Ectodermal cell (in vitro differentiated cells): ENCODE measurements around the gene NOL11.

ENCODE experiments used
- H3K27ac ChIP-seq: 2 replicates; pipeline ENCODE4 v1.7.0; 2013; ENCODE audit warnings: mild to moderate bottlenecking, low read depth, low read length; ENCODE audit not compliant: insufficient read depth, poor library complexity, severe bottlenecking
- H3K27me3 ChIP-seq: 2 replicates; pipeline ENCODE4 v1.7.0; 2013; ENCODE audit warnings: mild to moderate bottlenecking, low read length; ENCODE audit not compliant: insufficient read depth, control insufficient read depth, poor library complexity, severe bottlenecking
- H3K36me3 ChIP-seq: one replicate; pipeline ENCODE4 v1.7.0; 2013; ENCODE audit warnings: low read length; ENCODE audit not compliant: control insufficient read depth, insufficient read depth
- H3K4me1 ChIP-seq: one replicate; pipeline ENCODE4 v1.7.0; 2013; ENCODE audit warnings: low read length; ENCODE audit not compliant: control insufficient read depth, insufficient read depth
- H3K4me3 ChIP-seq: 2 replicates; pipeline ENCODE4 v1.7.0; 2013; ENCODE audit warnings: low read depth, low read length, control low read depth; ENCODE audit not compliant: insufficient read depth
- H3K9me3 ChIP-seq: 2 replicates; pipeline ENCODE4 v1.7.0; 2013; ENCODE audit warnings: mild to moderate bottlenecking, low read length, moderate library complexity; ENCODE audit not compliant: control insufficient read depth
- WGBS, 2 experiments: methylation state at CpG; one replicate each; pipeline ENCODE4 v1.1.7; 2013; ENCODE audit warnings: missing lambda C conversion rate in 2 of 2; 5-methylcytosine and 5-hydroxymethylcytosine counted together

NOL11 gene

GRCh38 chr17:67772679-67773078, 54.9 kb downstream of the NOL11 start:
- Histone ChIP-seq H3K27ac (no peak overlapping the region), H3K4me3 (no peak overlapping the region), H3K9me3 (no peaks in the 10 kb centered on the region), H3K27me3 (no peaks in the 10 kb centered on the region), H3K36me3 (no peaks in the 10 kb centered on the region), H3K4me1 (no peaks in the 10 kb centered on the region)
- WGBS, 2 experiments, result 94 to 95% methylated on average over 7 of the region's 7 CpGs

- no peaks in the 10 kb centered on the region for H3K27me3 ChIP-seq
- WGBS, 2 experiments, result 87 to 89% methylated on average over 7 of the region's 7 CpGs
- H3K36me3 ChIP-seq, result no peaks in the 10 kb centered on the region
- no peak overlapping the region for H3K27ac ChIP-seq
- no peaks in the 10 kb centered on the region for H3K9me3 ChIP-seq
- no peaks in the 10 kb centered on the region for H3K4me1 ChIP-seq
- H3K4me3 ChIP-seq, result no peak overlapping the region
Observed at GRCh38 chr17:67773246-67773645, 55.5 kb downstream of the NOL11 start.

- no peak overlapping the region for H3K27ac ChIP-seq
- 45 to 47% methylated on average over 13 of the region's 13 CpGs for WGBS, 2 experiments
- H3K4me3 ChIP-seq, result no peak overlapping the region
- H3K4me1 ChIP-seq, result no peaks in the 10 kb centered on the region
- H3K9me3 ChIP-seq, result no peaks in the 10 kb centered on the region
- no peaks in the 10 kb centered on the region for H3K27me3 ChIP-seq
- H3K36me3 ChIP-seq, result no peaks in the 10 kb centered on the region
Observed at GRCh38 chr17:67779098-67779672, 61.4 kb downstream of the NOL11 start.

GRCh38 chr17:67784364-67785121, 66.8 kb downstream of the NOL11 start:
- WGBS, 2 experiments, result 92 to 93% methylated on average over 10 of the region's 10 CpGs
- H3K27me3 ChIP-seq, result no peaks in the 10 kb centered on the region
- no peaks in the 10 kb centered on the region for H3K9me3 ChIP-seq
- no peaks in the 10 kb centered on the region for H3K4me1 ChIP-seq
- no peaks in the 10 kb centered on the region for H3K36me3 ChIP-seq
- H3K27ac ChIP-seq, result no peak overlapping the region
- no peak overlapping the region for H3K4me3 ChIP-seq

GRCh38 chr17:67785122-67785477, 67.4 kb downstream of the NOL11 start:
- H3K9me3 ChIP-seq, result no peaks in the 10 kb centered on the region
- no peak overlapping the region for H3K4me3 ChIP-seq
- no peak overlapping the region for H3K27ac ChIP-seq
- H3K36me3 ChIP-seq, result no peaks in the 10 kb centered on the region
- H3K4me1 ChIP-seq, result no peaks in the 10 kb centered on the region
- 84 to 93% methylated on average over 3 of the region's 3 CpGs for WGBS, 2 experiments
- no peaks in the 10 kb centered on the region for H3K27me3 ChIP-seq

GRCh38 chr17:67785504-67785903, 67.8 kb downstream of the NOL11 start:
- 95 to 96% methylated on average over 5 of the region's 5 CpGs for WGBS, 2 experiments
- H3K36me3 ChIP-seq, result no peaks in the 10 kb centered on the region
- no peaks in the 10 kb centered on the region for H3K9me3 ChIP-seq
- H3K27ac ChIP-seq, result no peak overlapping the region
- no peak overlapping the region for H3K4me3 ChIP-seq
- no peaks in the 10 kb centered on the region for H3K27me3 ChIP-seq
- no peaks in the 10 kb centered on the region for H3K4me1 ChIP-seq
